OCI-LY3 (cell line): ENCODE data around the gene MAML2.

Source experiments
- CTCF ChIP-seq: fragments of 200-600, 300-600 bp; sonication (generic); IDR thresholded peaks from 2 replicates; pipeline ENCODE4 v1.5.1; 2014; ENCODE audit warnings: antibody characterized with exemption, low read length, low read depth
- EZH2phosphoT487 ChIP-seq: fragments of 200-600 bp; shearing (Covaris generic); IDR thresholded peaks from 2 replicates; pipeline ENCODE4 v1.6.1; 2018; ENCODE audit warnings: antibody characterized with exemption, mixed run types, low read depth

GRCh38 chr11:96168623-96169022, 174.4 kb downstream of the MAML2 start:
- TF ChIP-seq CTCF (no peak), EZH2phosphoT487 (no peak)
